ENCODE data around the gene MYO16. TPM values are rescaled to one million over a fixed set of nuclear protein-coding genes. Genes with fewer than 3 reads are reported as not detected.
A peak's percentile ranks its signal among the peaks of the same experiment; 100 is the strongest.

The MYO16 gene
- total RNA-seq, 1 experiment from 2014 or later = 0.04 TPM

GRCh38 chr13:109152311-109152820, 523.0 kb downstream of the MYO16 start:
- no peak for DNase-seq (ENCODE audit: low spot score)

GRCh38 chr13:109152941-109153340, 523.5 kb downstream of the MYO16 start:
- DNase-seq (ENCODE audit: low spot score) = no peak

GRCh38 chr13:109154146-109154545, 524.7 kb downstream of the MYO16 start:
- peak; percentile 5 for DNase-seq (ENCODE audit: low spot score)

GRCh38 chr13:109154546-109154945, 525.1 kb downstream of the MYO16 start:
- DNase-seq (ENCODE audit: low spot score) = peak; percentile 5

GRCh38 chr13:109154966-109155761, 525.8 kb downstream of the MYO16 start:
- no peak for DNase-seq (ENCODE audit: low spot score)

GRCh38 chr13:109156181-109156935, 526.9 kb downstream of the MYO16 start:
- peak; percentile 19 for DNase-seq (ENCODE audit: low spot score)

GRCh38 chr13:109157275-109157674, 527.9 kb downstream of the MYO16 start:
- DNase-seq (ENCODE audit: low spot score) = no peak

- no peak for DNase-seq (ENCODE audit: low spot score)
Measured at GRCh38 chr13:109158383-109158782, 529.0 kb downstream of the MYO16 start.

GRCh38 chr13:109159650-109160309, 530.4 kb downstream of the MYO16 start:
- no peak for DNase-seq (ENCODE audit: low spot score)

- no peak for DNase-seq (ENCODE audit: low spot score)
Measured at GRCh38 chr13:109160357-109160756, 530.9 kb downstream of the MYO16 start.

- no peak for DNase-seq (ENCODE audit: low spot score)
Measured at GRCh38 chr13:109160887-109161669, 531.7 kb downstream of the MYO16 start.

GRCh38 chr13:109162248-109163036, 533.0 kb downstream of the MYO16 start:
- no peak for DNase-seq (ENCODE audit: low spot score)

- no peak for DNase-seq (ENCODE audit: low spot score)
Measured at GRCh38 chr13:109163037-109163379, 533.6 kb downstream of the MYO16 start.

GRCh38 chr13:109165417-109165904, 536.0 kb downstream of the MYO16 start:
- DNase-seq (ENCODE audit: low spot score) = no peak

GRCh38 chr13:109166804-109167203, 537.4 kb downstream of the MYO16 start:
- no peak for DNase-seq (ENCODE audit: low spot score)

- DNase-seq (ENCODE audit: low spot score) = no peak
Measured at GRCh38 chr13:109172136-109172535, 542.7 kb downstream of the MYO16 start.

GRCh38 chr13:109175666-109176065, 546.3 kb downstream of the MYO16 start:
- no peak for DNase-seq (ENCODE audit: low spot score)

- DNase-seq (ENCODE audit: low spot score) = peak; percentile 52
Measured at GRCh38 chr13:109180905-109181425, 551.6 kb downstream of the MYO16 start.

GRCh38 chr13:109182777-109183465, 553.5 kb downstream of the MYO16 start:
- no peak for DNase-seq (ENCODE audit: low spot score)

- DNase-seq (ENCODE audit: low spot score) = no peak
Measured at GRCh38 chr13:109191413-109191812, 562.0 kb downstream of the MYO16 start.

Measured in H4 (cell line).